Ovary (tissue), 9 donors: ENCODE measurements around the gene VAPB. TPM values are rescaled to one million over a fixed set of nuclear protein-coding genes. Genes with fewer than 3 reads are reported as not detected.

Source experiments
- DNase-seq, 5 donors: peaks; one replicate each; pipeline ENCODE4 v3.0.0-alpha.2; 2019 to 2020
- H3K27ac ChIP-seq, 2 donors: fragments of 200-600 bp; one replicate each; pipeline versions ENCODE4 v1.5.1 to v1.8.0; 2019 to 2022
- H3K27me3 ChIP-seq: fragments of 200-600 bp; one replicate; pipeline ENCODE4 v1.8.0; 2022
- H3K36me3 ChIP-seq: fragments of 200-600 bp; sonication (generic); one replicate; pipeline ENCODE4 v1.5.1; 2019
- H3K4me1 ChIP-seq: one replicate; pipeline ENCODE4 v1.8.1; 2013; ENCODE audit warnings: mild to moderate bottlenecking, moderate library complexity; ENCODE audit not compliant: insufficient read depth
- H3K4me3 ChIP-seq: fragments of 200-600 bp; sonication (generic); one replicate; pipeline ENCODE4 v1.5.1; 2017
- H3K9me3 ChIP-seq, 2 donors: fragments of 200-600 bp in 1 of 2; sonication (generic) in 1 of 2; one replicate each; pipeline versions ENCODE4 v1.5.1 to v1.8.1; 2013 to 2019; ENCODE audit warnings: mild to moderate bottlenecking in 1 of 2, moderate library complexity in 1 of 2
- EP300 ChIP-seq: sonication (generic); formaldehyde crosslinking; IDR thresholded peaks from one replicate; pipeline ENCODE4 v1.6.1; 2017; ENCODE audit warnings: antibody characterized with exemption
- POLR2A ChIP-seq: fragments of 450-650 bp; IDR thresholded peaks from one replicate; pipeline ENCODE4 v1.6.1; 2017; ENCODE audit warnings: antibody characterized with exemption, mild to moderate bottlenecking, moderate library complexity
- WGBS, 3 donors: extraction: QIAGEN DNeasy Blood & Tissue Kit in 1 of 3; methylation state at CpG; one replicate each; pipeline versions ENCODE4 v1.1.5 to v1.1.7; 2013 to 2017; 5-methylcytosine and 5-hydroxymethylcytosine counted together
- intact Hi-C, 4 donors: fragments of 100-400 bp; cut with DNase I; formaldehyde crosslinking; loops; one replicate each; pipeline versions ENCODE4 v1.11.0 to v1.15.1; 2022 to 2023
- polyA plus RNA-seq, 2 donors: library from polyadenylated mRNA; stranded (reverse); fragments of 200-250 nt in 1 of 2; fragments of 350-450 nt in 1 of 2; fragmentation: Illumina TruSeq in 1 of 2; extraction: RNeasy Lipid Tissue Mini Kit (QIAGEN cat#74804) in 1 of 2; gene quantifications; one replicate each; pipeline ENCODE4 v1.2.3, GENCODE V29; 2013 to 2014
- total RNA-seq, 7 donors: library from RNA; depleted of rRNA in 2 of 7; stranded (reverse); fragments of >200 nt in 2 of 7; fragmentation: NEBNext Ultra II Directional in 3 of 7; extraction: Animal tissue kit (Norgen Biotek cat#: 25700) in 3 of 7; gene quantifications; one replicate each; pipeline versions ENCODE4 v1.1.0 to v1.2.4, GENCODE V29; 2016 to 2023
- TF ChIP-seq, protein P1 (sequence below), 3 donors: fragments of 450-650 bp in 2 of 3; fragments of 200-600 bp in 1 of 3; IDR thresholded peaks; one replicate each; pipeline versions ENCODE4 v1.5.1 to v1.8.0; 2016 to 2022; ENCODE audit warnings: antibody characterized with exemption in 3 of 3, mild to moderate bottlenecking in 1 of 3
- donor health status: DM: no; HTN: no; CAD: no; lungs with moderate emphysema.
- donor health status: DM: no; HTN: no; CAD: no.
- donor health status: Bipolar disorder and iron deficiency.
- donor health status: DM: yes; HTN: yes; CAD: no.
- donor health status: DM: no; HTN: no; CAD: no.
- donor health status: DM: yes; HTN: yes; CAD: no.

The VAPB gene
- total and polyA plus RNA-seq, 9 donors = 11.8 to 81.6 (median 47.5) TPM

DNA sequence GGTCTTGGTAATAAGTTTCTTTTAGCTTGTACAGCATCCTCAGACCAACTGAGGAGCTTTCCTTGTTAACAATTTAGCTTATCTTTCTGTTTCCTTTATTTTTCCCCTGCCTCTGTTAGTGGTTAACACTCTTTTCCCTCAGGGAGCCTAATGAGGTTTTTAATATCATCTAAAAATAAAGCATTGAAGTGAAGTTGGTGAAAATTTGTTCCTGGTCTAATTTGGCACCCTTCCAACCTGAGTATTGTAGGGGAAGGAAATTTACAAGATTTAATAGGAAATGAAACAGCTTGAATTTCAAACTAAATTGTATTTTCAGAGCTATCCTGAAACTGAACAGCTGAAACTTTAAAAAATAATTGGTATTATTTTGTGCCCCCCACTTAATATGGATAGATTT, 28.1 kb upstream of the VAPB start:
- H3K4me3 ChIP-seq = no peak overlapping the region
- H3K27ac ChIP-seq = no peak overlapping the region
- intact Hi-C loops = no loop called here
- DNase-seq = no peak
- TF ChIP-seq POLR2A = no peak
- TF ChIP-seq, protein P1, sequence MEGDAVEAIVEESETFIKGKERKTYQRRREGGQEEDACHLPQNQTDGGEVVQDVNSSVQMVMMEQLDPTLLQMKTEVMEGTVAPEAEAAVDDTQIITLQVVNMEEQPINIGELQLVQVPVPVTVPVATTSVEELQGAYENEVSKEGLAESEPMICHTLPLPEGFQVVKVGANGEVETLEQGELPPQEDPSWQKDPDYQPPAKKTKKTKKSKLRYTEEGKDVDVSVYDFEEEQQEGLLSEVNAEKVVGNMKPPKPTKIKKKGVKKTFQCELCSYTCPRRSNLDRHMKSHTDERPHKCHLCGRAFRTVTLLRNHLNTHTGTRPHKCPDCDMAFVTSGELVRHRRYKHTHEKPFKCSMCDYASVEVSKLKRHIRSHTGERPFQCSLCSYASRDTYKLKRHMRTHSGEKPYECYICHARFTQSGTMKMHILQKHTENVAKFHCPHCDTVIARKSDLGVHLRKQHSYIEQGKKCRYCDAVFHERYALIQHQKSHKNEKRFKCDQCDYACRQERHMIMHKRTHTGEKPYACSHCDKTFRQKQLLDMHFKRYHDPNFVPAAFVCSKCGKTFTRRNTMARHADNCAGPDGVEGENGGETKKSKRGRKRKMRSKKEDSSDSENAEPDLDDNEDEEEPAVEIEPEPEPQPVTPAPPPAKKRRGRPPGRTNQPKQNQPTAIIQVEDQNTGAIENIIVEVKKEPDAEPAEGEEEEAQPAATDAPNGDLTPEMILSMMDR (IDR thresholded peaks at IDR 0.05) = no peak
- TF ChIP-seq EP300 = no peak
- H3K9me3 ChIP-seq = no peaks in the 10 kb centered on the region
- no peaks in the 10 kb centered on the region for H3K27me3 ChIP-seq
- H3K4me1 ChIP-seq = peaks cover under 1% of the 10 kb centered on the region
- no peaks in the 10 kb centered on the region for H3K36me3 ChIP-seq

DNA sequence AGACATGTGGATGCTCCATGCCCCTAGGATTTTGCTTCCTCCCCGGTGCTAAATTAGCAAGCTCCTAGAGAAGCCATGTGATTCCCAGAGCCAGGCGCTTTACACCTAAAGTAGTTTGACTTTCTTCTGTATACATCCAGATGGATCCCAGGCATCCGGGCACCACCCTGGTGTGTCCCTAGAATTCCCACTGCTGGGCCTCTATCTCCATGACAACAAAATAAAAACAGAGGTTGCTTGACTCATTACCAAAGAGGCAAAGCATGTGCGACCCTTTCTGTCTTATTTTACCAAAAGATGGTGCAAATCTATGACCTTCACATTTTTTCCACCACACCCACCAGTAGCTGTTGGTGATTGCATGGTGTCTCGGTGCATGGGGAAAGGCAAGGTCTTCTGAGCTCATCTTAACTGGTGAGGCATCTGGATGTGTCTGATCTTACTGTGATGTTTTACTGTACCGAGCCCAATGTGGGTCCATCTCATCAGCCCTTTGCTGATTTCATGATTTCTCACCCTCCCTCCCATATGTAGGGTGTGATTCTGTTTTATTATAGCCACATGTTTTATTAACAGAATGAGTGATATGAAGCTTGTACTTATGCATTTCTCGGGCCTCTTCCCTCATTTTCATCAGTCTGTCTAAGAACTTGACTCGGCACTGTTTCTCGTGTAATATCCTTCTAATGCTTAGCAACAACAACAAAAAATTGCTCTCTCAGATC, 27.4 kb upstream of the VAPB start:
- TF ChIP-seq EP300 (no peak), POLR2A (no peak)
- TF ChIP-seq, protein P1 (IDR thresholded peaks at IDR 0.05) = no peak
- H3K27me3 ChIP-seq = no peaks in the 10 kb centered on the region
- H3K27ac ChIP-seq = no peak overlapping the region
- intact Hi-C loops = no loop called here
- peaks cover 2% of the 10 kb centered on the region for H3K4me1 ChIP-seq
- H3K36me3 ChIP-seq = no peaks in the 10 kb centered on the region
- DNase-seq = no peak
- H3K4me3 ChIP-seq = no peak overlapping the region
- WGBS, 3 donors = 74 to 82% (median 81%) methylated on average over 9 of the region's 9 CpGs
- no peaks in the 10 kb centered on the region for H3K9me3 ChIP-seq

GRCh38 chr20:58362206-58362516, 26.9 kb upstream of the VAPB start:
- Histone ChIP-seq H3K36me3 (no peaks in the 10 kb centered on the region), H3K4me1 (peaks cover 4% of the 10 kb centered on the region), H3K27ac (no peak overlapping the region), H3K9me3 (no peaks in the 10 kb centered on the region), H3K27me3 (no peaks in the 10 kb centered on the region), H3K4me3 (no peak overlapping the region)
- 97% methylated on average over 1 of the region's 1 CpG for WGBS, 3 donors
- TF ChIP-seq POLR2A (no peak), EP300 (no peak)
- TF ChIP-seq, protein P1 (IDR thresholded peaks at IDR 0.05) = no peak
- intact Hi-C loops = no loop called here
- DNase-seq = no peak

DNA sequence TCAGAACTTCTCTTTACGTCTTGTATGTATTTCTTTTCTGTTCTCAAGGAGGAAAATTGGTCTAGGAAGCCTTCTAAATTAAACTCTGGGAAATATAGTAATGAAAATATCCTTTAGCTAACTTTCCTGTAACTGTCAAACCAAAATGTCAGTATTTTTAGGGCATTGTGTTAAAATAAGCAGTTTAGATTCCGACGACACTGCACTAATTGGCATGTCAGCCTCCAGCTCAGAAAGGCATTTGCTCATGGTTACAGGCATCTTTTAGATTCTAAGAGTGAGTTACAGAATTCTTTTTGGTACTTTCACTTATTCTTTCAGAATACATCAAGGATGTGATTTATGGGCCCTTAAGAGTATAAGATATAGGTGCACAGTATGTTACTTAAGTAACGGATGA, 26.1 kb upstream of the VAPB start:
- H3K27me3 ChIP-seq = no peaks in the 10 kb centered on the region
- peaks cover 5% of the 10 kb centered on the region for H3K4me1 ChIP-seq
- no peak for DNase-seq
- intact Hi-C loops = no loop called here
- H3K27ac ChIP-seq = no peak overlapping the region
- no peak for TF ChIP-seq POLR2A
- no peak for TF ChIP-seq EP300
- TF ChIP-seq, protein P1 (IDR thresholded peaks at IDR 0.05) = no peak
- 92 to 94% (median 94%) methylated on average over 4 of the region's 4 CpGs for WGBS, 3 donors
- no peak overlapping the region for H3K4me3 ChIP-seq
- no peaks in the 10 kb centered on the region for H3K36me3 ChIP-seq
- no peaks in the 10 kb centered on the region for H3K9me3 ChIP-seq
